IMR-90 (cell line): ENCODE results near the gene RHOXF1. TPM values are rescaled to one million over a fixed set of nuclear protein-coding genes. Genes with fewer than 3 reads are reported as not detected.

Experiments
- ATAC-seq: fragments of 200-7000 bp; cut with Tn5 transposase; 2 replicates; pipeline ENCODE4 v1.9.1; 2020; ENCODE audit warnings: low read depth, mild to moderate bottlenecking, moderate library complexity
- BruUV-seq: library from RNA; stranded (reverse); fragments of 400-500 nt; replicated peaks from 2 replicates; lab custom pipeline; 2021; lab: Mats Ljungman, UMichigan
- CTCF ChIA-PET: fragments of 300-600 bp; formaldehyde crosslinking; extraction: SDS; loops from one replicate; lab custom pipeline; 2021; ENCODE audit warnings: antibody characterized with exemption; lab: Yijun Ruan, JAX
- POLR2A ChIA-PET: fragments of 300-600 bp; sonication (Branson Sonifier 250); formaldehyde crosslinking; loops from one replicate; lab custom pipeline; 2022; ENCODE audit warnings: antibody characterized with exemption; ENCODE audit not compliant: unreplicated experiment; lab: Charles Lee
- DNase-seq: peaks from one replicate; pipeline ENCODE4 v3.0.0; 2013
- H2AFZ ChIP-seq: replicated peaks from 2 replicates; pipeline ENCODE3; 2013; ENCODE audit warnings: low read length, mild to moderate bottlenecking; ENCODE audit not compliant: poor library complexity
- H2AK5ac ChIP-seq: 2 replicates; pipeline ENCODE4 v1.6.1; 2013; ENCODE audit warnings: low read depth, low read length, inconsistent platforms
- H2AK9ac ChIP-seq: replicated peaks from 2 replicates; pipeline ENCODE3; 2013; ENCODE audit warnings: mild to moderate bottlenecking, low read depth, low read length, moderate library complexity; ENCODE audit not compliant: poor library complexity
- H2BK120ac ChIP-seq: 2 replicates; pipeline ENCODE4 v1.6.1; 2013; ENCODE audit warnings: low read depth, low read length, inconsistent platforms
- H2BK15ac ChIP-seq: 3 replicates; pipeline ENCODE4 v1.6.1; 2013; ENCODE audit warnings: low read depth, low read length, inconsistent platforms
- H2BK20ac ChIP-seq: 2 replicates; pipeline ENCODE4 v1.6.1; 2013; ENCODE audit warnings: low read depth, mild to moderate bottlenecking, inconsistent platforms, low read length, moderate library complexity
- H2BK5ac ChIP-seq: 2 replicates; pipeline ENCODE4 v1.6.1; 2013; ENCODE audit warnings: mild to moderate bottlenecking, low read depth, low read length, inconsistent platforms; ENCODE audit not compliant: poor library complexity, severe bottlenecking
- H3K14ac ChIP-seq: replicated peaks from 2 replicates; pipeline ENCODE4 v1.6.1; 2013; ENCODE audit warnings: low read depth, low read length, inconsistent platforms
- H3K18ac ChIP-seq: 2 replicates; pipeline ENCODE4 v1.6.1; 2013; ENCODE audit warnings: low read depth, low read length, control low read depth
- H3K23ac ChIP-seq: 2 replicates; pipeline ENCODE4 v1.6.1; 2013; ENCODE audit warnings: low read depth, low read length, inconsistent platforms
- H3K27ac ChIP-seq: 2 replicates; pipeline ENCODE4 v1.5.1; 2013; ENCODE audit warnings: mild to moderate bottlenecking, control low read depth, low read length; ENCODE audit not compliant: insufficient read depth
- H3K27me3 ChIP-seq: 2 replicates; pipeline ENCODE4 v1.6.1; 2013; ENCODE audit warnings: low read length; ENCODE audit not compliant: control insufficient read depth, insufficient read depth
- H3K36me3 ChIP-seq: 2 replicates; pipeline ENCODE4 v1.6.1; 2013; ENCODE audit warnings: low read length, mixed read lengths; ENCODE audit not compliant: control insufficient read depth, insufficient read depth
- H3K4ac ChIP-seq: 2 replicates; pipeline ENCODE4 v1.6.1; 2013; ENCODE audit warnings: low read depth, low read length, inconsistent platforms
- H3K4me1 ChIP-seq: 2 replicates; pipeline ENCODE4 v1.6.1; 2013; ENCODE audit warnings: low read length, mixed read lengths; ENCODE audit not compliant: control insufficient read depth, insufficient read depth
- H3K4me2 ChIP-seq: 2 replicates; pipeline ENCODE4 v1.6.1; 2013; ENCODE audit warnings: low read depth, mild to moderate bottlenecking, control low read depth, low read length, moderate library complexity
- H3K4me3 ChIP-seq: 2 replicates; pipeline ENCODE4 v1.5.1; 2013; ENCODE audit warnings: low read depth, mild to moderate bottlenecking, control low read depth, low read length, moderate library complexity; ENCODE audit not compliant: insufficient read depth
- H3K56ac ChIP-seq: 2 replicates; pipeline ENCODE4 v1.6.1; 2013; ENCODE audit warnings: low read length, inconsistent platforms; ENCODE audit not compliant: insufficient read depth; ENCODE audit errors: extremely low read depth
- H3K79me1 ChIP-seq, 2 experiments: 2 replicates each; pipeline ENCODE4 v1.6.1; 2013; ENCODE audit warnings: low read length in 2 of 2, inconsistent platforms in 1 of 2, low read depth in 1 of 2
- H3K9ac ChIP-seq: 2 replicates; pipeline ENCODE4 v1.6.1; 2013; ENCODE audit warnings: low read depth, low read length, control low read depth
- H3K9me1 ChIP-seq: 2 replicates; pipeline ENCODE4 v1.6.1; 2013; ENCODE audit warnings: low read length, inconsistent platforms; ENCODE audit not compliant: insufficient read depth
- H3K9me3 ChIP-seq: 2 replicates; pipeline ENCODE4 v1.6.1; 2013; ENCODE audit warnings: low read length; ENCODE audit not compliant: control insufficient read depth, insufficient read depth
- H4K20me1 ChIP-seq: 2 replicates; pipeline ENCODE4 v1.6.1; 2013; ENCODE audit warnings: low read length, inconsistent platforms; ENCODE audit not compliant: insufficient read depth
- H4K5ac ChIP-seq: 2 replicates; pipeline ENCODE4 v1.6.1; 2013; ENCODE audit warnings: mild to moderate bottlenecking, low read depth, low read length, control low read depth
- H4K8ac ChIP-seq, 2 experiments: 2 replicates each; pipeline ENCODE4 v1.6.1; 2013; ENCODE audit warnings: low read depth in 2 of 2, low read length in 2 of 2, control low read depth in 1 of 2, inconsistent platforms in 1 of 2
- H4K91ac ChIP-seq: 2 replicates; pipeline ENCODE4 v1.6.1; 2013; ENCODE audit warnings: low read depth, low read length, inconsistent platforms; ENCODE audit not compliant: insufficient read depth
- CHD1 ChIP-seq: IDR thresholded peaks from 2 replicates; pipeline ENCODE4 v1.6.1; 2012; ENCODE audit warnings: low read depth, low read length, improper control_type of control experiment
- RAD21 ChIP-seq: IDR thresholded peaks from 2 replicates; pipeline ENCODE4 v1.6.1; 2012; ENCODE audit warnings: low read length, improper control_type of control experiment
- dilution Hi-C: fragments of 300-500 bp; cut with HindIII; formaldehyde crosslinking; loops from one replicate; pipeline ENCODE4 v1.14.3; 2018; ENCODE audit warnings: low sequenced_read_pairs; ENCODE audit not compliant: unreplicated experiment
- in situ Hi-C: fragments of 300-500 bp; cut with MboI; formaldehyde crosslinking; loops from 3 replicates; pipeline ENCODE4 v1.14.3; 2019; ENCODE audit warnings: low sequenced_read_pairs, inconsistent platforms, mixed read lengths
- intact Hi-C: fragments of 100-400 bp; cut with micrococcal nuclease; formaldehyde crosslinking; loops from 2 replicates; pipeline ENCODE4 v1.10.0; 2022
- polyA plus RNA-seq, 3 experiments: library from polyadenylated mRNA; depleted of rRNA; stranded (reverse); fragments of >200 nt; gene quantifications; 2 replicates each; pipeline ENCODE4 v1.2.3, GENCODE V29; 2012; ENCODE audit warnings: low replicate concordance in 1 of 3
- total RNA-seq: library from RNA; depleted of rRNA; stranded (reverse); fragments of >200 nt; gene quantifications from 2 replicates; pipeline ENCODE4 v1.2.3, GENCODE V29; 2012

RHOXF1 gene
- total and polyA plus RNA-seq, 2 of the 4 experiments (the other 2 are of a cell fraction) = not detected

DNA sequence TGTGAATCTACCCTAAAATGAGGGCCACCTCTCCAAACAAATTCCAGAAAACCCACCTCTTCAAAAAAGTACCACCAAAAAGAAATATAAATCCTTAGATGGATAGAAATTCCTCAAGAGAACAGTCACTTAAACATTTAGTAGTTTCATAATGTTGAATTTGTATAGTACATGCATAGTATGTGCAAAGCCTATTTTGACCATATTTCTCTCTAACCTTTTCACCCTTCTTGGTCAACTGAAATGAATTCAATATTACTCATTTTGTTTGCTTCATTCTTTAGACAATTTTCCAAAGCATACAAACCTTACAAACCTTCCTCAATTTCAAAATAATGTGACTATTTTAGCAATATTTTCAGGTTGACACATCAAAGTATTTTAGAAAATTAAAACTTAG is 4.1 kb downstream of the RHOXF1 start:
- CTCF ChIA-PET = interaction anchor here (0.6 kb wide), 1 partner anchor 18 kb away, joined by 4 read pairs; no protein-coding TSS in a partner anchor
- no peak overlapping the region for H3K4ac ChIP-seq
- no peak overlapping the region for H3K4me2 ChIP-seq
- DNase-seq (no peak), ATAC-seq (no peak)
- no peaks in the 10 kb centered on the region for H3K79me1 ChIP-seq
- H3K36me3 ChIP-seq = no peaks in the 10 kb centered on the region
- no peak overlapping the region for H2BK120ac ChIP-seq
- H4K8ac ChIP-seq = no peak overlapping the region
- H3K9me3 ChIP-seq = no peaks in the 10 kb centered on the region
- H3K56ac ChIP-seq = no peak overlapping the region
- dilution Hi-C loops (no loop called here), intact Hi-C loops (no loop called here), in situ Hi-C loops (loop anchor here (25.0 kb wide), 1 partner anchor 126 kb away; no protein-coding TSS in a partner anchor)
- no TSS peak for BruUV-seq
- POLR2A ChIA-PET = no interaction called here
- H3K9me1 ChIP-seq = no peaks in the 10 kb centered on the region
- no peak overlapping the region for H3K27ac ChIP-seq
- H2AK5ac ChIP-seq = no peak overlapping the region
- no peak overlapping the region for H2AK9ac ChIP-seq
- no peaks in the 10 kb centered on the region for H4K20me1 ChIP-seq
- no peaks in the 10 kb centered on the region for H3K27me3 ChIP-seq
- H3K23ac ChIP-seq = no peak overlapping the region
- no peak overlapping the region for H4K5ac ChIP-seq
- H2BK5ac ChIP-seq = no peak overlapping the region
- TF ChIP-seq CHD1 (no peak), RAD21 (no peak)
- H3K4me3 ChIP-seq = no peak overlapping the region
- no peak overlapping the region for H3K18ac ChIP-seq
- no peak overlapping the region for H3K9ac ChIP-seq
- H3K4me1 ChIP-seq = no peaks in the 10 kb centered on the region
- no peak overlapping the region for H3K14ac ChIP-seq
- no peak overlapping the region for H4K91ac ChIP-seq
- H2BK15ac ChIP-seq = no peak overlapping the region
- H2BK20ac ChIP-seq = no peak overlapping the region
- no peak overlapping the region for H2AFZ ChIP-seq
